HG03460 (cell line): Measurements from ENCODE around the gene HLCS.
A peak's percentile ranks its signal among the peaks of the same experiment; 100 is the strongest.
"Not testable (repeated sequence)": the region's sequence is repeated elsewhere in the genome, so short reads cannot be mapped to it uniquely, and the experiment has no call there.

Experiments
- ATAC-seq: cut with Tn5 transposase; IDR thresholded peaks from one replicate; pipeline ENCODE4 v1.9.1; 2021; ENCODE audit not compliant: unreplicated experiment

The HLCS gene

DNA sequence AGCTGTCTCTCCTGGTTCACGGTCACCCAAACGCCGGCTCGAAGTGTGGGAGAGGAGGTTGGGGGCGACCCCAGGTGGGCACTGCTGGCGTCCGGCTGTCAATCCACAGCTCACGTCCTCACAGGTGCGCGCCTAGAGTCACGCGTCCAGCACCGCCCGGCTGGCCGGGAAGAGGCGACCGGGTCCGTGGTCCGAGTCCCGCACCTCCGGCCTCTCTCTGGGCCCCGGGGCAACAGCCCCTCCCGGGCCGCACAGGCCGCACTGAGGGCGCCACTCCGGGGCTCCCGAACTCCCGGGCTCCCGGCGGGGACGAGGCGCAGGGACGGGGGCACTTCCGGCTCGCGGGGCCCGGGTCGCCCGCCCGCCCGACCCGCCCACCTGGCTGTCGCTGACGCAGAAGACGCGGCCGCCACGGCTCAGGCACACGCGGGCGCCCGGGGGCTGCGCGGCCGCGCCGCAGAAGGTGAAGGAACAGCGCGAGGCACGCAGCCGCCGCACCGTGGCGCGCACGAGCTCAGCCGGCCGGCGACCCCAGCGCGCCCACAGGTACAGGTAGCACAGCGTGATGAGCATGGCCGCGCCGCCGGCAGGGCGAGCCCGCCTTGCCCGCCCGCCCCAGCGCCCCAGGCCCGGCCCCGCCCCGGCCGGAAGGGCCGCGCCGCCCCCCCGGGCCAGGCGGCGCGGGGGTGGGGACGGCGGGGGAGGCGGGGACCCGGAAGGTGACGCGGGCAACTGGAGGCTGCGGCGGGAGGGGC lies at the start of gene HLCS:
Gene HLCS (minus strand): TSS at position 604 of the 755 bp plus-strand sequence. CDS start 31 bp downstream, at position 573.
- ATAC-seq: peak; percentile 77

DNA sequence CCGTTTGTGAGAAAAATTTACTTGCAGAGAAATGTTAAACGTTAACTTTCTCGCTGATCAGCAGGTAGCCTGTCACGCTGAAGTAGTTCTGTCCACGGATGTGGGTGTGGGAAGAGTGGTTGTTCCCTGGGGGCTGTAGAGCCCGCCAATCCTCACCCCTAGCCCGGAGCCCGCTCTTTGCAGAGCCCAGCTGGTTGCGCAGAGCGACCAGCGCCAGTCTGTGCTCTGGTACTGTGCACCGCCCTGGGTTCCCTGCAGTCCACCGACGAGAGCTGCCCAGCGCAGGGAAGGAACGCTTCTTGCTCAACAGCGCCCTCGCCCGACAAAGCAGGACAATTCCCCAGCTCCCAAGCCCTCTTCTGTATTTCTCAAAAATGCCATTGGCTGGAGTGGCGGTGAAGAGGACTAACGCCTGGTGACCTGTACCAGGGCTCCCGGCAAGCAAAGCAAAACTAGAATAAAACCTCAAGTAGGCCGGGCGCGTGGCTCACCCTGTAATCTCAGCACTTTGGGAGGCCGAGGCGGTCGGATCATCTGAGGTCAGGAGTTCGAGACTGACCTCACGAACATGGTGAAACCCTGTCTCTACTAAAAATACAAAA lies 43.4 kb upstream of the HLCS start:
- ATAC-seq: peak; percentile 97

DNA sequence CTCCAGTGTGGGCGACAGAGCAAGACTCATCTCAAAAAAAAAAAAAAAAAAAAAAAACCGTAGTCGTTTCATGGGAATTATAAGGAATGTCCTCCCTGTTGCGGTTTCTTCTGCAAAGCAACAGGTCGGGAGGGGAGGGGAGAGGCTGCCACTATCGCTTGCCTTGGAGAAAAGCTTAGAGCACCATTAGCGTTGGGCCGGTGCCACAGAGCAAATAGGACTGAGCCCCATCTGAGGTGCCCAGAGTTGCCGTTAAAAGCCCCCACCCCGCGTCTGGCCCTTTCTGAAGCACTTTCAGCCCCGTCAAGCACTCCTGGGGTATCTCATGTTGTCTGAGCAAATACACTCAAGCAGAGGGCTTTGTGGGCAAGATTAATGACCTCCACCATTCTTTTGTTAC lies 42.3 kb upstream of the HLCS start:
- no peak for ATAC-seq

DNA sequence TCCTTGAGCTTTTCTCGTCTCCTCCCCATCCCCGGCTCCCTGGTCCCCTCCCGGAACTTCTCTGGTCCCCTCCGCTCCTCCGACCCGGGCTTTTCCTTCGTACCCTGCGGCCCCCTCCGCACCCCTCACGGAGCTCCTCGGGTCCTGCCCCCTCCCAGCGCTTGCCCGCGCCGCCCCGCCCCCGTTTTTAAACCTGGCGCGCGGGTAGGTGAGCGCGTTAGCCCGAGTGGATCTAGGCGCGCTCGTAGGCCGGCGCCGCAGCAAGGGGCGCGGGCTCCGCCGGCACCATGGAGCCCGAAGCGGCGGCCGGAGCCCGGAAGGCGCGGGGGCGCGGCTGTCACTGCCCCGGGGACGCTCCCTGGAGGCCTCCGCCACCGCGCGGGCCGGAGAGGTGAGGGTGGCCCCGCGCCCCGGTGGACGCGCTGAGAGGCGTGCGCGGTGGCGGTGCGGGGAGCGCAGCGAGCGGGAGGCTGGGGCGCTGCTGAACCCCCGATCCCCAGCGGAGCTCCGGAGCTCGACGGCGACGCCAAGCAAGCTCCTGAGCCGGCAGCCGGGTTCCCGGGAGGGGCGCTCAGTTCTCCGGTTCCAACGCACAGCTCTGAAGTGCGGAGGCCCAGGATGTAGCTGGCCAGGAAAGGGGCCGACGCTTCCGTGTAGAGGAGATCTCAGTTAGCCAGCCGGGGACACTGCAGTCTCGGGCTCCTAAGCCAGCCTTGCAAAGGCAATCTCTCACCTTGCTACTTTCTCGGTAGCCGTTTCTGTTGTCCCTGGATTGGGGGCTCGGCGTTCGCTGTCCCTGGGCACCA lies 40.2 kb upstream of the HLCS start, which contains the start of gene RIPPLY3:
Gene RIPPLY3 (plus strand): TSS at position 217 of the 806 bp plus-strand sequence. CDS start 71 bp downstream, at position 288.
- ATAC-seq: no peak

DNA sequence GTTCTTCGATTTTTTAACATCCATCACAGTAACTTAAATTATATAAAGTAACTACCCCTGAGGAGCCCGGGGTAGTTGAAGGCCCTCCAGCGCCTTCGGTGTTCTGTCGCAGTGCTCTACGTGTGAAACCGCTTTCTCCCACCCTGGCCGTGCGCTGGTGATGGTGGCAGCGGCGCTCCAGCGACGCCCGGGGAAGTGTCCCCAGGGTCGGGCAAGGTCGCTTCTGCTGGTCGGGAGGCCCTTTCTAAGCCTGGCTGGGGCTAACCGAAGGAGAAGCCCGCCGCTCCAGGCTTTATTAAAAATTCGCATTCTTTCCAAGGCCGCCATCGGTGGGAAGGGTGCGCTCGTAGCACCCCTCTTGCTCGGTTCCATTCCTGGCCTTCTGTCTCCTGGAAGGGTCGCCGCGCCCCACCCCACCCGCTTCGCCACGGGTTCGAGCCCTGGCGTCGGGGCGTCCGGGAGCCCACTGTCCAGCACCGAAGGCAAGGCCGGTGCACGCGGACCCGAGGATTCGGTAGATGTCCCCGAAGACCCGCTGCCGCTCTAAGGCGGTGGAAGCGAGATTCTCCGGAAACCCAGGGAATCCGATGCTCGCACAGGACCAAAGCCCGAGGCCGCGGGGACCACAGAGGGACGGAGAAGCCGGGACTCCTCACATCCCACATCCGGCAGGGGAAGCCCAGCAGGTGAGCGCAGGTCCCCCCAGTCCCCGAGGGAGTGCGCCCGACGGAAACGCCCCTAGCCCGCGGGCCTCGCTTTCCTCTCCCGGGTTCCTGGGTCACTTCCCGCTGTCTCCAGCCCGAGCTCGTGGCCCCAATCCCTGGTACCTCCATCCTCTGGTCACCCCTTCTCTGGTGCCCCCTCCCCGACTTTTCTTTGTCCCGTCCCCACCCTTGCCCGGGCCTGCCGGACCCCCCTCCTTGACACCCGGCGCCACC lies 39.3 kb upstream of the HLCS start:
- no peak for ATAC-seq

DNA sequence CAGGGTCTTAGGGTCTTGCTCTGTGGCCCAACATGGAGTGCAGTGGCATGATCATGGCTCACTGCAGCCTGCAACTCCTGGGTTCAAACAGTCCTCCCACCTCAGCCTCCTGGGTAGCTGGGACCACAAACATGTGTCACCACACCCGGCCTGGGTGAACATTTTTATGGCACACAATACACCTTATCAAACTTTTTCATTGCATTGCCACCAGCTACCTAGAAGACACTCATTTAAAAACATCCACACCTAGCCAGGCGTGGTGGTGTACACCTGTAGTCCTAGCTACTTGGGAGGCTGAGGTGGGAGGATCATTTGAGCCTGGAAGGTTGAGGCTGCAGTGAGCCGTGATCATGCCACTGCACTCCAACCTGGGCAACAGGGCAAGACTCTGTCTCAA lies 37.4 kb upstream of the HLCS start:
- not testable (repeated sequence) for ATAC-seq

DNA sequence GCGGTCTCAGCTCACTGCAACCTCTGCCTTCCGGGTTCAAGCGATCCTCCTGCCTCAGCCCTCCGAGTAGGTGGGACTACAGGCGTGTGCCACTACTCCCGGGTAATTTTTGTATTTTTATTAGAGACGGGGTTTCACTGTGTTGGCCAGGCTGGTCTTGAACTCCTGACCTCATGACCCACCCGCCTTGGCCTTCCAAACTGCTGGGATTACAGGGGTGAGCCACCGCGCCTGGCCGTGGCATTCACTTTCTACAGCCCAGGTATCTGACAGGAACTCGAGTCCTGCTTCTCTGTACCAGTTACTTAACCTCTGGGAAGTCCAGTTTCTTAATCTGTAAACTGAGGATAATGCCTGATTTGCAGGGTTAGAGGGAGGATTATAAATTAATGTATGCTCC lies 36.4 kb upstream of the HLCS start:
- ATAC-seq: not testable (repeated sequence)

DNA sequence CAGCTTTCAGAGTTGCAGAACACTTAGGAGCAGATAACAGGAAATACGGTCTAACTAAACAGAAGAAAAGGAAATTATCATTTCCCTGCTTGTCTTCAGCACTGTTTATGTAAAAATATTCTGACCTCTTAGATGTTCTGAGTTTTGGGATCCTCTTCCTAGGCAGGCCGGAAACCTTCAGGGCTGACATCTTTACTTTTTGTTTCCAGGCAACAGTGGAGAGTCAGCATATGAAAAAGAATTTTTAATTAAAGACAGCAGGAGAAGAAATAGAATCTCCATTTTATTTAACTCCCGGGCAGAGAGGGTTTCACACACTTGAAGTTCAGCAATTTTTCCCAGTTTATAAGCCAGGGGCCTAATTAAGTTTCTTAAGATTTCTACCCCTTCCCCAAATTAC lies 35.0 kb upstream of the HLCS start:
- ATAC-seq: no peak

DNA sequence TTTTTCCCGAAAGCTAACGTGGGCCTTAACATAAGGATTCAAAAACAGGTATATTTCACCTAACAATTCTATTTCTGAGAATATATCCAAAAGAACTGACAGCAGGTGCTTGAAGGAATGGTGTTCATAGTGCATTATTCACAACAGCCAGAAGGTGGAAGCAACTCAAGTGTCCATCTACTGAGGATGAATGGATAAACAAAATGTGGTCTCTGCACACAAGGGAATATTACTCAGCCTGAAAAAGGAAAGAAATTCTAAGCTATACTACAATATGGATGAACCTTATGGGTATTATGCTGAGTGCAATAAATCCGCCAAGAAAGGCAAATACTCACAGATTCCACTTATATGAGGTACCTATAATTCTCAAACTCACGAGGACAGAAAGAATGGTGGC lies 33.9 kb upstream of the HLCS start:
- no peak for ATAC-seq

DNA sequence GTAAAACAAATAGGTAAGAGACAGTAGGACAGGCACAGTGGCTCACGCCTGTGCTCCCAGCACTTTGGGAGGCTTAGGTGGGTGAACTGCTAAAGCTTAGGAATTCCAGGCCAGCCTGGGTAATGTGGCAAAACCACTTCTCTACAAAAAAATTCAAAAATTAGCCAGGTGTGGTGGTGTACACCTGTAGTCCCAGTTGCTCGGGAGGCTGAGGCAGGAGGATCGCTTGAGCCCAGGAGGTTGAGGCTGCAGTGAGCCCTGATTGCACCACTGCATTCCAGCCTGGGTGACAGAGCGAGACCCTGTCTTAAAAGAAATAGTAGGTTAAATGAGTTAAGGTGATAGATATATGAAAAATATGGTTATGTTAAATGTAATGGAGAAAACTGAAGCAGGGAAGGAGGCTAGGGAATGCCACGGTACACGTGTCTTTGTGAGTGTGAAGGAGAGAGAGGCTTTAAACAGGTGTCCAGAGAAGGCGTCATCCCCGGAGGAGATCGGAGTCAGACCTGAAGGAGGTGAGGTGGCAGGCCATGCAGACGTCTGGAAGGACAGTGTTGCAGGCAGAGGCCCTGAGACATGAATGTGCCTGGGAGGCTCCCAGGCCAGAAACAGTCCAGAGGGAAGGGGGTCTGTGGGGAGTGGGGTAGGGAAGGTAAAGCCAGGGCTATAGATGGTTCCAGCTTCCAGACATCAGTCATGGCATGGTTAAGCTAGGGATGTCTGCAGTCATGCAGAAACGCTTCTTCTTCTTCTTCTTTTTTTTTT lies 32.8 kb upstream of the HLCS start:
- no peak for ATAC-seq

DNA sequence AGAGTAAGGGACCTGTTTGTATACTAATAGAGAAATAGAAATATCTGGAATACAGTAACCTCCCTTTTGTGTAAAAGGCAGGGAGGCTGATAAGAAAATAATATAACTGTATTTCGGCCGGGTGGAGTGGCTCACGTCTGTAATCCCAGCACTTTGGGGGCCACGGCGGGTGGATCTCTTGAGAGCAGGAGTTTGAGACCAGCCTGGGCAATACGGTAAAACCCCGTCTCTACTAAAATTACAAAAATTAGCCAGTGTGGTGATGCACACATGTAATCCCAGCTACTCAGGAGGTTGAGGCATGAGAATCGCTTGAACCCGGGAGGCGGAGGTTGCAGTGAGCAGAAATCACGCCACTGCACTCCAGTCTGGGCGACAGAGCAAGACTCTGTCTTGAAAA lies 28.8 kb upstream of the HLCS start:
- ATAC-seq: not testable (repeated sequence)

DNA sequence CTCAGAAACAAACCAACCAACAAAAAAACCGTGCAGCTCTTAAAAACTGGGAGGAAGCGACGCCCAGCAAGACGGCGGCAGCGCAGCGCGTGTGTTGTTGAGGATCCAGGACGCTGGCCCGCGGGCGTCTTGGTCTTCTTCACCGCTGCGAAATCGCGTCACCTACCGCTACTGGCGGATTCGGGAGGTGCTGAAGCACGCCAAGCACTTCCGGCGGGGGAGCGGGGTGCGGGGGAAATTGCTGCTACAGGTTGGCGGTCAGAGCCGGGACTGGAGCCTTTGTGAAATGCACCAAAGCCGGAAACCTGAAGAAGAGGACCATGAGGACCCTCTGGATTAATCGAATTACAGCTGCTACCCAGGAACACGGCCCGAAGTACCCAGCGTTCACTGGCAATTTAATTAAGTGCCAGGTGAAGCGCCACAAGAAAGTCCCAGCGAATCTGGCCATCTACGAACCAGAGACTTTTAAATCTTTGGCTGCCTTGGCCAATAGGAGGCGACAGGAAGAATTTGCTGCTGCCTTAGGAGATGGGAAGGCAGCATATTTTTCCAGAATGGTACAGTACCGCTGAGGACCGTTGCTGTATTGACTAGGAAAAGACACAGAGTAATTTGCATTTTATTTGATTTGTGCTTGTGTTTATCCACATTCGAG lies 28.2 kb upstream of the HLCS start:
- ATAC-seq: no peak

DNA sequence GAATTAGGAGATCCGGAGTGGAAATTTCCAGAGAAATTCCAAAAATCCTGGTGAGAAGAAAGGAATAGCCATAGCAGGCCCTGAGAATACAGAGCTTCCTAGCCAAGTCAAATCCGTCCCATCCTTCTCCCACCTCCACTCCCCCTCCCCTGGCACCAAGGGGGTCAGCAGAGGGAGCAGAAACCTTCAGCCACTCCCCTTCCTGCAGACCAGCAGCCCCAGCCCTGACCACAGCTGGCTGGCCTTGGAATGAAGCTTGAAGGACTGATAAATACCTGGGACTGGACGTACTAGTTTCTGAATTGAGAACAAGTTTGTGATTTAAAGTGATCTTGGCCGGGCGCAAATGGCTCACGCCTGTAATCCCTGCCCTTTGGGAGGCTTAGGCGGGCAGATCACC lies 26.2 kb upstream of the HLCS start:
- ATAC-seq: no peak

DNA sequence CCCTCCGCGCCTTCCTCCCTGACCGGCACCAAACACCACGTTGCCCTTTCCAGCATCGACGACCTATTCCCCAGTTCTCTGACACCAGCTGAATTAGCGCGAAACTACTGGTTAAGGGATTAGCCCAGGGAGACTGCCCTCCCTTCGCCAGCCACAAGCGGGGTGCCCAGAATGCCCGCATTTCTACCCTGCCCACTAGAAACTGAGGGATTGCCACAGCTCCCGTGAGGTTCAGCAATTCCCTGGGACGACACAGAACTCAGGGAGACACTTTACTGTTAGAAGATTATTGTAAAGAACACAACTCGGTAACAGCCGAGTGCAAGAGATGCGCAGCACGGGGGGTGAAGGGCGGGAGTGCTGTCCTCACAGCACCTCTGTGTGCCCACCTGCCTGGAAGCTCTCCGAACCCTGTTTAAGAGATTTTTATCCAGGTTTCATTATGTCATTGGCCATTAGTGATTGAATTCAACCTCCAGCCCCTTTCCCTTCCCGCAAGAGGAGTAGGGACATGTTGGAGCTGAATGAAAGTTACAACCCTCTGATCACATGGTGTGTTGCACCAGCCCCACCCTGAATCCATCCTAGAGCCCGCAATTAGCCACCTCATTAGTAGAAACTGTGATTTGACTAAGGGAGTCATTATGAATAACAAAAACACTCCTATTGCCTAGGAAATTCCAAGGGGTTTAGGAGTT lies 24.2 kb upstream of the HLCS start:
- no peak for ATAC-seq

DNA sequence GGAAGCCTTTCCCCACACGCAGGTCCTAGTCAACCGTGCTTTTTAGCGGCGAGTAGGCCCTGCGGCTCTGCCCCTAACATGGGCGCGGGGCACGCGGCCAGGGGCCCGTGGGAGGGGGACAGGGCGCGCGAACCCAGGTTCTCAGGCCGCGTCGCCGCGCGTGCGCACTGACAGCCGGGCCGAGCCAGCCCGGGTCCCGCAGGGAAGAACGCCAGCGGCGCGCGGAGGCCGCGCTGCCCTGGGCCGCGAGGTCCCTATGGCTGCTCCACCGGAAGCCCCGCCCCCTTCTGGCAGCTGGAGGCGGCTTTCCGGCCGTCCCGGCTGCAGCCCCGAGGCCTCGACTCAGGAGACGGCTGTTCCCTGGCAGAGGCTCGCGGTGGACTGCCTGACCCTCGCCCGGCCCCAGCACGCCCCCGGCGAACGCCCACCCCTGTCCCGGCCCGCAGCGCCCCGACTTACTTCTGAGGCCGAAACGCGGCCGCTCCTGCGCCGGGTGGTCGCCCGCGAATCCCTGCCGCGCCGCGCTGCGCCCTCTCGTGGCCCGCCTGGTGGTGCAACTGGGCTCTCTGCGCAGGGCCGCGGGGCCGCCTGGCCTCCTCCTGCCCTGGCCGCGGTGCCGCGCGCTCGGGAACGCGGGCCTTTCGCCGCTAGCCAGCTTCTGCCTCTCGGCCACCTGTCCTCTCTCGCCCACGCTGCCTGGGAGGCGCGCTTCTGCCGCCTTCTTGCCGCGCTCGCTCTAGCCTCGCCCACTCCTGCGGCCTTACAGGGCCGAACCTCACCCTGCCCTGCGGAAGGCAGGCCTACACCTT lies 23.4 kb upstream of the HLCS start:
- peak; percentile 87 for ATAC-seq

DNA sequence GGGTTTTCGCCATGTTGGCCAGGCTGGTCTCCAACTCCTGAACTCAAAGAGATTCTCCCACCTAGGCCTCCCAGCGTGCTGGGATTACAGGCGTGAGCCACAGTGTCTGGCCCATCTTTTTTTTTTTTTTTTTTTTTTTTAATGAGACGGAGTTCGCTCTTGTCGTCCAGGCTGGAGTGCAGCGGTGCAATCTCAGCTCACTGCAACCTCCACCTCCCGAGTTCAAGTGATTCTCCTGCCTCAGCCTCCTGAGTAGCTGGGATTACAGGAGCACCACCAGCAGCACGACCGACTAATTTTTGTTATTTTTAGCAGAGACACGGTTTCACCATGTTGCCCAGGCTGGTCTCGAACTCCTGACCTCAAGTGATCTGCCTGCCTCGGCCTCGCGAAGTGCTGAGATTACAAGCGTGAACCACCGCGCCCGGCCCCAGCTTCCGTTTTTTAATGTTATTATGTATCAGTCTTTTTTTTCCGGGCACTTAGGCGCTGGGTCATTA lies 22.8 kb upstream of the HLCS start:
- not testable (repeated sequence) for ATAC-seq

DNA sequence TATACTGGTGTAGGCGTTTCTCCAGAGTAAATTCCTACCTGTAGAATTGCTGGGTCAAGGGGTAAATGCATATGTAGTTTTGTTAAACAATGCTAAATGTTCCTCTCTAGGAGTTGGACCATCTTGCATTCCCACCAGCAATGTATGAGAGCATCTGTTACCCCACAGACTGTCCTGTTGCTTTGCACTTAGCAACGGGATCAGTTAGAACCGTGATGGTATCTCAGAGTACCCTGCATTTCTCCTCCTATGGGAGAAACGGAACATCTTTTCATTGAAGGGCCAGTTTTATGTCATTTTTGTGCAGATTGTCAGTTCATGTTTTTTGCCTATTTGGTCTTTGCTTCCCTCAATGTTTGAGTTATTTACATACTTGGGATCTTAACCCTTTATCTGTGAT lies 22.1 kb upstream of the HLCS start:
- no peak for ATAC-seq

DNA sequence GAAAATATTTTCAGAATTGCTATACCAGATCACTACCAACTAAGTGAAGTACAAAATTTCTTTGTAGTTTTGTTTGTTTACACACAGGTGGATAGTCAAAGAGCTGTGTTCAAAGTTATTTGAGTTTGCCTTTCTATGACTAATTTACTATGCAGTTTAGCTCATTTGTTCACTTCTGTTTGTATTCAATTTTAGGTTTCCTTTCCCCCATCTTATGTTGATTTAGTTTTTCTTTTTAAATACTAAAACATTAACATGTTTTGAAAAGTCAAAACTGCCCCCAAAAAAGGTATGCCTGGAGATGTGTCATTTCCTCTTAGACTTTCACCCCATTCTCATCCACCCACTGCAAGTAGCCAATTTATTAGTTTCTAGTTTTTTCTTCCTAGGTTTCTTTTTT lies 21.4 kb upstream of the HLCS start:
- ATAC-seq: no peak
